ENCODE measurements around the gene TAF11L8.
"Not testable (repeated sequence)": the region's sequence is repeated elsewhere in the genome, so short reads cannot be mapped to it uniquely, and the experiment has no call there.

The TAF11L8 gene

DNA sequence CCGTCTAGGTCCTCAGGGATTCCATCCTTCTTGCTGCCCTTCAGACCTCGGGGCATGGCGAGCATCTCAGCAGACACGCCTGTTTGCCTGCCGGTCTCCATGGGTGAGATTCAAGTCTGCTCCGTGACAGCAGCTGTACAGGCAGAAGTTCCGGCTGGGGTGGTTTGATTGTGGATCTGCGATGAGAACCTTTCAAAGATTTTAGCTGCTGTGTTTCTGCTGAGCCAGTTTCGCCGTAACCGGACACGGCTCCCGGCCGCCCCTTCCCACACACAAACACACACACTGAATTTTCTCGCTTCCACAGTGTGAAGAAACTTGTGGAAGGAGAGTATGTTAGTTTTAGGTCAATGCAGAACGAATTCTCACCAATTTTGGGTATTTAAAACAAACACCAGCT lies at the start of gene TAF11L8:
Gene TAF11L8 (minus strand): TSS at position 101 of the 400 bp plus-strand sequence.
- not testable (repeated sequence) for H3K4me3 ChIP-seq (ENCODE audit: control insufficient read depth, low read depth, low read length); DNase-seq (ENCODE audit: low read depth)

DNA sequence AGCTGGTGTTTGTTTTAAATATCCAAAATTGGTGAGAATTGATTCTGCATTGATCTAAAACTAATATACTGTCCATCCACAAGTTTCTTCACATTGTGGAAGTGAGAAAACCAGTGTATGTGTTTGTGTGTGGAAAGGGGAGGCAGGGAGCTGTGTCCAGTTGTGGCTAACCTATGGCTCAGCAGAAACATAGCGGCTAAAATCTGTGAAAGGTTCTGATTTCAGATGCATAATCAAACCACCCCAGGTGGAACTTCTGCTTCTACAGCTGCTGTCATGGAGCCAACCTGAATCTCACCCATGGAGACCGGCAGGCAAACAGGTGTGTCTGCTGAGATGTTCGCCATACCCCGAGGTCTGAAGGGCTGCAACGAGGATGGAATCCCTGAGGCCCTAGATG lies 43.4 kb upstream of the TAF11L8 start, which contains the start of gene TAF11L14:
Gene TAF11L14 (plus strand): TSS at position 301 of the 400 bp plus-strand sequence.
- no peak within 1 kb of the TSS for H3K4me3 ChIP-seq (ENCODE audit: control insufficient read depth, low read depth, low read length)
- no peak for DNase-seq (ENCODE audit: low read depth)
- TF ChIP-seq, protein P1, sequence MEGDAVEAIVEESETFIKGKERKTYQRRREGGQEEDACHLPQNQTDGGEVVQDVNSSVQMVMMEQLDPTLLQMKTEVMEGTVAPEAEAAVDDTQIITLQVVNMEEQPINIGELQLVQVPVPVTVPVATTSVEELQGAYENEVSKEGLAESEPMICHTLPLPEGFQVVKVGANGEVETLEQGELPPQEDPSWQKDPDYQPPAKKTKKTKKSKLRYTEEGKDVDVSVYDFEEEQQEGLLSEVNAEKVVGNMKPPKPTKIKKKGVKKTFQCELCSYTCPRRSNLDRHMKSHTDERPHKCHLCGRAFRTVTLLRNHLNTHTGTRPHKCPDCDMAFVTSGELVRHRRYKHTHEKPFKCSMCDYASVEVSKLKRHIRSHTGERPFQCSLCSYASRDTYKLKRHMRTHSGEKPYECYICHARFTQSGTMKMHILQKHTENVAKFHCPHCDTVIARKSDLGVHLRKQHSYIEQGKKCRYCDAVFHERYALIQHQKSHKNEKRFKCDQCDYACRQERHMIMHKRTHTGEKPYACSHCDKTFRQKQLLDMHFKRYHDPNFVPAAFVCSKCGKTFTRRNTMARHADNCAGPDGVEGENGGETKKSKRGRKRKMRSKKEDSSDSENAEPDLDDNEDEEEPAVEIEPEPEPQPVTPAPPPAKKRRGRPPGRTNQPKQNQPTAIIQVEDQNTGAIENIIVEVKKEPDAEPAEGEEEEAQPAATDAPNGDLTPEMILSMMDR (IDR thresholded peaks at IDR 0.05; ENCODE audit: control insufficient read depth, insufficient read depth, low read depth, low read length, missing control alignments) = no peak

DNA sequence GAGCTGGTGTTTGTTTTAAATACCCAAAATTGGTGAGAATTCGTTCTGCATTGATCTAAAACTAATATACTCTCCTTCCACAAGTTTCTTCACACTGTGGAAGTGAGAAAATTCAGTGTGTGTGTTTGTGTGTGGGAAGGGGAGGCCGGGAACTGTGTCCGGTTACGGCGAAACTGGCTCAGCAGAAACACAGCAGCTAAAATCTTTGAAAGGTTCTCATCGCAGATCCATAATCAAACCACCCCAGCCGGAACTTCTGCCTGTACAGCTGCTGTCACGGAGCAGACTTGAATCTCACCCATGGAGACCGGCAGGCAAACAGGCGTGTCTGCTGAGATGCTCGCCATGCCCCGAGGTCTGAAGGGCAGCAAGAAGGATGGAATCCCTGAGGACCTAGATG lies 41.0 kb upstream of the TAF11L8 start, which contains the start of gene TAF11L13:
Gene TAF11L13 (plus strand): TSS at position 301 of the 400 bp plus-strand sequence.
- not testable (repeated sequence) for H3K4me3 ChIP-seq (ENCODE audit: control insufficient read depth, low read depth, low read length); DNase-seq (ENCODE audit: low read depth)

DNA sequence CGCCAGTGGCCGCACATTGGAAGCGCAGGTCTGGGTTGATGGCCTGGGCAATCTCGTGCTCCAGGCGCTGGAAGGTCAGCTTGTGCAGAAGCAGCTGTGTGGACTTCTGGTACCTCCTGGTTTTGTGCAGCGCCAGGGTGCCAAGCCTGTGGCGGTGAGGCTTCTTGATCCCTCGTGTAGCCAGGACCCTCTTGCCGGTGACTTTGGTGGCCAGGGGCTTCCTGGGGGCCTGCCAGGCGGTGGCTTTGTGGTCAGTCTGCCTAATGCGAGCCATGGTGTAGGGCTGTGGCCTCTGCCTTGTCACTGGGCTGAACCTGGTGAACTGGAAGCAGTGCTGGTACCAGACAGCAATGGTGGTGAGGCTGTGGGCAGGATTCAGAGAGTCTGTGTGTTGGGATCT lies 34.9 kb upstream of the TAF11L8 start:
- no peak overlapping the region for H3K4me3 ChIP-seq (ENCODE audit: control insufficient read depth, low read depth, low read length)
- TF ChIP-seq, protein P1 (IDR thresholded peaks at IDR 0.05; ENCODE audit: control insufficient read depth, insufficient read depth, low read depth, low read length, missing control alignments) = no peak
- no peak for DNase-seq (ENCODE audit: low read depth)

DNA sequence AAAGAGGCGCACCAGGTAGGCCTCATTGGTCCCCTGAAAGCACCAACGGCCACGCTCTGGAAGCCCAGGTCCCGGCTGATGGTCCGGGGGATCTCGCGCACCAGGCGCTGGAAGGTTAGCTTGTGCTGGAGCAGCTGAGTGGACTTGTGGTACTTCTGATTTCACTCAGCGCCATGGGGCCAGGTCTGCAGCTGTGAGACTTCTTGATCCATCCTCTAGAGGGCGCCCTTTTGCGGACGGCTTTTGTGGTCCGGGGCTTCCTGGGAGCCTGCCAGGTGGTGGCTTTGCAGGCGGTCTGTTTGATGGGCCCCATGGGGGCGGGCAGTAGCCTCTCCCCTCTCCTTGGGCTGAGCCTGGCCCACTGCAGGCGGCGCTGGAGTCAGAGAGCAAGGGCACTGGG lies 29.9 kb upstream of the TAF11L8 start:
- no peak overlapping the region for H3K4me3 ChIP-seq (ENCODE audit: control insufficient read depth, low read depth, low read length)
- no peak for DNase-seq (ENCODE audit: low read depth)
- TF ChIP-seq, protein P1 (IDR thresholded peaks at IDR 0.05; ENCODE audit: control insufficient read depth, insufficient read depth, low read depth, low read length, missing control alignments) = no peak

DNA sequence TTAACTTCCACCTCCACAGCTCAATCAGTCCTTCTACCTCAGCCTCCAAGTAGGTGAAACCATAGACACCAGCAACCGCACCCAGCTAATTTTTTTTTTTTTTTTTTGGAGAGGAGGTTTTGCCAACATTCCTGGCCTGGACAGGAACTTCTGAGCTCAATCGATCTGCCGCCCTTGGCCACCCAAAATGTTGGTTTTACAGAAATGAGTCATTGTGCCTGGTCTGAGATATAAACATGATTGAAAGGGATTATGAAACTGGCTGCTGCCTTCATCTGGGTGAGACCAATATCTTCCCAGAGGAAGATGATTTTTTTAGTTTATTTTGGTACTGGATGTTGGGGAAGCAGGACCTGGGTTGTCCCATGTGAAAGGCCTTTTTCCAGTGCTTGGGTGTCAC lies 28.6 kb upstream of the TAF11L8 start:
- TF ChIP-seq, protein P1 (IDR thresholded peaks at IDR 0.05; ENCODE audit: control insufficient read depth, insufficient read depth, low read depth, low read length, missing control alignments) = no peak
- no peak overlapping the region for H3K4me3 ChIP-seq (ENCODE audit: control insufficient read depth, low read depth, low read length)
- no peak for DNase-seq (ENCODE audit: low read depth)

DNA sequence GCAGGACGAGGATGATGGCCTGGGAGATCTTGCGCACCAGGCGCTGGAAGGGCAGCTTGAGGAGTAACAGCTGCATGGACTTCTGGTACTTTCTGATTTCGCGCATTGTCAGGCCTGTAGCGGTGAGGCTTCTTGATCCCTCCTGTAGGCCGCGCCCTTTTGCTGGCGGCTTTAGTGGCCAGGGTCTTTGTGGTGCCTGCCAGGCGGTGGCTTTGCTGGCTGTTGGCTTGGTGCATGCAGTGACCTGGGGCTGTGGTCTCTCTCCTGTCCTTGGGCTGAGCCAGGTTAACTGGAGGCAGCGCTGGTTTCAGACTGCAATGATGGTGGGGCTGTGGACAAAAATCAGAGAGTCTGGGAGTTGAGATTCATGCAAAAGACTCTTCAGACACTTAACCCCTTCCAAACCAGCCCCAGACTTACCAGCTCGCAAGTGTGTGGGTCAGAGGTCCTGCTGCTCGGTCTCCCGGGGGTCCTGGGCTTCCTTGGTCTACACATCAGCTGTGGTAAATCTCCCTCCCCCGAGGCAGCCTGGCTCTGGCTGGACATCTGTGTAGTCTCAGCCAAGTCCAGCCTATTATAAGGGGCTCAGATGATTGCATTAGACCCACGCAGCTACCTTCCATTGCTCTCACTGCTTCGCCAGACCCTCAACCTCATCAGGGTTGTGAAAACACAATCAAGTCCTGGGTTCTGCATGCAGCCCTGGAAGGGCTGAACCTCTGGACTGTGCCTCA lies 24.3 kb upstream of the TAF11L8 start:
- no peak overlapping the region for H3K4me3 ChIP-seq (ENCODE audit: control insufficient read depth, low read depth, low read length)
- no peak for DNase-seq (ENCODE audit: low read depth)
- TF ChIP-seq, protein P1 (IDR thresholded peaks at IDR 0.05; ENCODE audit: control insufficient read depth, insufficient read depth, low read depth, low read length, missing control alignments) = no peak

DNA sequence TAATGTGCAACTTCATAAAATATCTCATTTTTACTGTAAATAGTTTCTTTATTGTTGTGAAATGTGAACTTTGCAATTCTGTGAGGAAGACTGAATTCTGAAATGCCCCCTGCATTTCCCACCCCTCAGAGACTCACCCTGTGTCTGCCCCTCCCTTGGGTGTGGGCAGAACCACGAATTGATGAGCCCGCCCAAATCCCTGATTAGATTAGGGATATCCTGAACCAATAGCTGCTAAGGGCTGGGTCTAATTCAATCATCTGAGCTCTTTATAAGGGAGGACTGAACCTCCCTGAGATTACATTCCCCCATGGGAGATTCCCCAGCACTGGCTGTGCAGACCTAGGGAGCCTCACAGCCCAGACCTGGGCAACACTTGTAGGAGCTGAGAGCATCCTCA lies 19.3 kb upstream of the TAF11L8 start, which contains the start of gene TAF11L12:
Gene TAF11L12 (plus strand): TSS at position 301 of the 400 bp plus-strand sequence.
- not testable (repeated sequence) for DNase-seq (ENCODE audit: low read depth); H3K4me3 ChIP-seq (ENCODE audit: control insufficient read depth, low read depth, low read length)

DNA sequence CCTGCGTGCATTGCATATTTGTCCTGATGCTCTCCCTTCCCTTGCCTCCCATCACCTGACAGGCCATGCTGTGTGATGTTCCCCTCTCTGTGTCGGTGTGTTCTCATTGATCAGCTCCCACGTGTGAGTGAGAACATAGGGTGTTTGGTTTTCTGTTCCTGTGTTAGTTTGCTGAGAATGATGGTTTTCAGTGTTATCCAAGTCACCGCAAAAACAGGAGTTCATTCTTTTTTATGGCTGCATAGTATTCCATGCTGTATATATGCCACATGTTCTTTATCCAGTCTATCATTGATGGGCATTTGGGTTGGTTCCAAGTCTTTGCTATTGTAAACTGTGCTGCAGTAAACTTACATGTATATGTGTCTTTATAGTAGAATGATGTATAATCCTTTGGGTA lies 16.7 kb upstream of the TAF11L8 start:
- not testable (repeated sequence) for DNase-seq (ENCODE audit: low read depth); H3K4me3 ChIP-seq (ENCODE audit: control insufficient read depth, low read depth, low read length)

Data from AG09309 (cell line).